Lower lobe of right lung (tissue), 2 donors: ENCODE data around the gene NLRP14. TPM values are rescaled to one million over a fixed set of nuclear protein-coding genes. Genes with fewer than 3 reads are reported as not detected.

ENCODE experiments used
- ATAC-seq, 2 donors: fragments of 200-7000 bp; cut with Tn5 transposase; one replicate each; pipeline ENCODE4 v1.9.1; 2020 to 2022; ENCODE audit warnings: mild to moderate bottlenecking in 2 of 2, moderate library complexity in 2 of 2
- DNase-seq: peaks from one replicate; pipeline ENCODE4 v3.0.0-alpha.2; 2020
- H3K27ac ChIP-seq: fragments of 200-600 bp; one replicate; pipeline ENCODE4 v1.8.0; 2022
- H3K27me3 ChIP-seq: fragments of 200-600 bp; one replicate; pipeline ENCODE4 v1.8.0; 2022; ENCODE audit warnings: low read depth
- H3K36me3 ChIP-seq: fragments of 200-600 bp; one replicate; pipeline ENCODE4 v1.8.0; 2022; ENCODE audit warnings: mild to moderate bottlenecking
- H3K4me1 ChIP-seq: fragments of 200-600 bp; one replicate; pipeline ENCODE4 v1.8.0; 2022
- H3K4me3 ChIP-seq: fragments of 200-600 bp; one replicate; pipeline ENCODE4 v1.8.0; 2022; ENCODE audit warnings: mild to moderate bottlenecking
- H3K9me3 ChIP-seq: fragments of 200-600 bp; one replicate; pipeline ENCODE4 v1.8.0; 2022
- CTCF ChIP-seq: fragments of 200-600 bp; IDR thresholded peaks from one replicate; pipeline ENCODE4 v1.8.0; 2022; ENCODE audit warnings: antibody characterized with exemption, mild to moderate bottlenecking
- intact Hi-C: fragments of 100-400 bp; cut with DNase I; formaldehyde crosslinking; loops from one replicate; pipeline ENCODE4 v1.11.0; 2022
- total RNA-seq: library from RNA; stranded (reverse); fragmentation: NEBNext Ultra II Directional; extraction: Animal tissue kit (Norgen Biotek cat#: 25700); gene quantifications from one replicate; pipeline ENCODE4 v1.2.1, GENCODE V29; 2021
- donor health status: DM: no; HTN: yes; CAD: no; lungs with severe emphysema.

Gene NLRP14
- total RNA-seq, 1 donor from 2014 or later, result not detected

- no peaks in the 10 kb centered on the region for H3K36me3 ChIP-seq
- no peak overlapping the region for H3K27ac ChIP-seq
- H3K4me3 ChIP-seq, result no peak overlapping the region
- H3K27me3 ChIP-seq, result peaks cover 6% of the 10 kb centered on the region
- DNase-seq (no peak), ATAC-seq (no peak)
- no peak for TF ChIP-seq CTCF
- intact Hi-C loops, result no loop called here
- H3K4me1 ChIP-seq, result no peaks in the 10 kb centered on the region
- H3K9me3 ChIP-seq, result no peaks in the 10 kb centered on the region
These were observed 56.8 kb downstream of the NLRP14 start for GRCh38 chr11:7077101-7077500.

- Histone ChIP-seq H3K27ac (no peak overlapping the region), H3K4me1 (no peaks in the 10 kb centered on the region), H3K27me3 (peaks cover 6% of the 10 kb centered on the region), H3K36me3 (no peaks in the 10 kb centered on the region), H3K4me3 (no peak overlapping the region), H3K9me3 (no peaks in the 10 kb centered on the region)
- intact Hi-C loops, result no loop called here
- TF ChIP-seq CTCF, result no peak
- ATAC-seq (no peak), DNase-seq (no peak)
These were observed 59.4 kb downstream of the NLRP14 start for GRCh38 chr11:7079545-7080135.

GRCh38 chr11:7080900-7081299, 60.6 kb downstream of the NLRP14 start:
- TF ChIP-seq CTCF, result no peak
- Histone ChIP-seq H3K4me3 (no peak overlapping the region), H3K27me3 (peaks cover 6% of the 10 kb centered on the region), H3K9me3 (no peaks in the 10 kb centered on the region), H3K4me1 (no peaks in the 10 kb centered on the region), H3K36me3 (no peaks in the 10 kb centered on the region), H3K27ac (no peak overlapping the region)
- DNase-seq (no peak), ATAC-seq (no peak)
- intact Hi-C loops, result no loop called here

GRCh38 chr11:7081441-7081840, 61.2 kb downstream of the NLRP14 start:
- TF ChIP-seq CTCF, result no peak
- H3K27ac ChIP-seq, result no peak overlapping the region
- H3K9me3 ChIP-seq, result no peaks in the 10 kb centered on the region
- ATAC-seq (no peak), DNase-seq (no peak)
- no peaks in the 10 kb centered on the region for H3K36me3 ChIP-seq
- H3K4me3 ChIP-seq, result no peak overlapping the region
- H3K27me3 ChIP-seq, result peaks cover 6% of the 10 kb centered on the region
- no peaks in the 10 kb centered on the region for H3K4me1 ChIP-seq
- intact Hi-C loops, result no loop called here

GRCh38 chr11:7088921-7089320, 68.6 kb downstream of the NLRP14 start, which contains the start of gene RBMXL2:
Gene RBMXL2 (plus strand): TSS chr11:7088998. CDS start chr11:7089121, 123 bp downstream.
- TF ChIP-seq CTCF, result no peak
- H3K4me3 ChIP-seq, result no peak within 1 kb of the TSS
- peak; percentile 35 for DNase-seq
- H3K27ac ChIP-seq, result no peak within 1 kb of the TSS
- no peaks in the 10 kb centered on the region for H3K36me3 ChIP-seq
- no peaks in the 10 kb centered on the region for H3K9me3 ChIP-seq
- intact Hi-C loops, result no loop called here
- ATAC-seq, result no peak
- H3K4me1 ChIP-seq, result no peaks in the 10 kb centered on the region
- H3K27me3 ChIP-seq, result no peaks in the 10 kb centered on the region
